Suprapubic skin (tissue), 4 donors: ENCODE measurements around the gene ANKRD39. TPM values are rescaled to one million over a fixed set of nuclear protein-coding genes. Genes with fewer than 3 reads are reported as not detected.

Source experiments
- DNase-seq, 2 donors: peaks; one replicate each; pipeline ENCODE4 v3.0.0-alpha.2; 2019; ENCODE audit warnings: low spot score in 2 of 2
- H3K27ac ChIP-seq: fragments of 200-600 bp; sonication (generic); one replicate; pipeline ENCODE4 v1.5.1; 2019
- H3K27me3 ChIP-seq: fragments of 200-600 bp; sonication (generic); one replicate; pipeline ENCODE4 v1.5.1; 2019
- H3K36me3 ChIP-seq: fragments of 200-600 bp; sonication (generic); one replicate; pipeline ENCODE4 v1.5.1; 2019
- H3K4me1 ChIP-seq: fragments of 200-600 bp; sonication (generic); one replicate; pipeline ENCODE4 v1.5.1; 2019
- H3K4me3 ChIP-seq: fragments of 200-600 bp; sonication (generic); one replicate; pipeline ENCODE4 v1.5.1; 2019; ENCODE audit warnings: mild to moderate bottlenecking
- H3K9me3 ChIP-seq: fragments of 200-600 bp; sonication (generic); one replicate; pipeline ENCODE4 v1.5.1; 2019
- EP300 ChIP-seq: sonication (generic); formaldehyde crosslinking; IDR thresholded peaks from one replicate; pipeline ENCODE4 v1.6.1; 2017; ENCODE audit warnings: antibody characterized with exemption
- POLR2A ChIP-seq, 2 donors: fragments of 450-650 bp; IDR thresholded peaks; one replicate each; pipeline ENCODE4 v1.6.1; 2017; ENCODE audit warnings: antibody characterized with exemption in 2 of 2, mild to moderate bottlenecking in 2 of 2, moderate library complexity in 2 of 2
- POLR2AphosphoS5 ChIP-seq, 3 donors: sonication (generic); formaldehyde crosslinking; IDR thresholded peaks; one replicate each; pipeline ENCODE4 v1.6.1; 2017; ENCODE audit warnings: antibody characterized with exemption in 3 of 3
- WGBS: methylation state at CpG from one replicate; pipeline ENCODE4 v1.1.5; 2018; 5-methylcytosine and 5-hydroxymethylcytosine counted together
- total RNA-seq, 4 donors: library from RNA; depleted of rRNA; stranded (reverse); fragments of >200 nt; gene quantifications; one replicate each; pipeline ENCODE4 v1.1.0, GENCODE V29; 2016
- TF ChIP-seq, protein P1 (sequence below), 2 donors: fragments of 200-600 bp in 1 of 2; fragments of 450-650 bp in 1 of 2; sonication (generic) in 1 of 2; IDR thresholded peaks; one replicate each; pipeline ENCODE4 v1.5.1; 2016 to 2019; ENCODE audit warnings: antibody characterized with exemption in 2 of 2, mild to moderate bottlenecking in 1 of 2, moderate library complexity in 1 of 2

Gene ANKRD39
- total RNA-seq, 4 donors from 2014 or later, result 16.1 to 22.1 (median 20.6) TPM

DNA sequence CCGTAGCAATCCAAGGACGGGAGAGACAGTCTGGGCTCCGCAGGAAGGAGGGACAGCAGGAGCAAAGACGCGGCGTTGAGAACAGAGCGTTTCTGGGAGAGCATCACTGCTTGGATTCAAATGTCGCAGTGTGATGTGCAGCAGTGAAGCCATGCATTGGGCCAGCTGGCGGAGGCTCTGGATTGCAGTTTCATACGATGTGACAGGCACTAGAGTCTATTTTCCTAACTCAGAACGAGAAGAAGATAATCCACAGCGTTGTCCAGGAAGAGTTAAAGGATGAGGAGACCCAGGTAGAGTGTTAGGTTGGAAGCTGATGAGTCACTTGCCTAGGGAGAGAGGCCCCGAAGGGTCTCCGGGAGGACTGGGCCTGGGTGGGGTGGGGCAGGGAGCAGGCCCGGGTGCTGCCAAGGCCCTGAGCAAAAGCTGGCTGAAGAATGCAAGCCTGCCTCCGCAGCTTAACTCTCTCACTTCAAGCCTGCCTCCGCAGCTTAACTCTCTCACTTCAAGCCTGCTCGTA, 29.7 kb upstream of the ANKRD39 start:
- no peak for TF ChIP-seq POLR2AphosphoS5 (IDR thresholded peaks at IDR 0.05)
- no peak for TF ChIP-seq POLR2A (IDR thresholded peaks at IDR 0.05)
- no peak for TF ChIP-seq EP300
- TF ChIP-seq, protein P1, sequence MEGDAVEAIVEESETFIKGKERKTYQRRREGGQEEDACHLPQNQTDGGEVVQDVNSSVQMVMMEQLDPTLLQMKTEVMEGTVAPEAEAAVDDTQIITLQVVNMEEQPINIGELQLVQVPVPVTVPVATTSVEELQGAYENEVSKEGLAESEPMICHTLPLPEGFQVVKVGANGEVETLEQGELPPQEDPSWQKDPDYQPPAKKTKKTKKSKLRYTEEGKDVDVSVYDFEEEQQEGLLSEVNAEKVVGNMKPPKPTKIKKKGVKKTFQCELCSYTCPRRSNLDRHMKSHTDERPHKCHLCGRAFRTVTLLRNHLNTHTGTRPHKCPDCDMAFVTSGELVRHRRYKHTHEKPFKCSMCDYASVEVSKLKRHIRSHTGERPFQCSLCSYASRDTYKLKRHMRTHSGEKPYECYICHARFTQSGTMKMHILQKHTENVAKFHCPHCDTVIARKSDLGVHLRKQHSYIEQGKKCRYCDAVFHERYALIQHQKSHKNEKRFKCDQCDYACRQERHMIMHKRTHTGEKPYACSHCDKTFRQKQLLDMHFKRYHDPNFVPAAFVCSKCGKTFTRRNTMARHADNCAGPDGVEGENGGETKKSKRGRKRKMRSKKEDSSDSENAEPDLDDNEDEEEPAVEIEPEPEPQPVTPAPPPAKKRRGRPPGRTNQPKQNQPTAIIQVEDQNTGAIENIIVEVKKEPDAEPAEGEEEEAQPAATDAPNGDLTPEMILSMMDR (IDR thresholded peaks at IDR 0.05), result no peak
- WGBS, result 29% methylated on average over 18 of the region's 18 CpGs
- no peaks in the 10 kb centered on the region for H3K36me3 ChIP-seq
- no peaks in the 10 kb centered on the region for H3K27me3 ChIP-seq
- peak overlapping the region; percentile 75 for H3K27ac ChIP-seq
- DNase-seq, result no peak
- H3K9me3 ChIP-seq, result no peaks in the 10 kb centered on the region
- H3K4me1 ChIP-seq, result peaks cover 91% of the 10 kb centered on the region
- peak overlapping the region; percentile 0 for H3K4me3 ChIP-seq

DNA sequence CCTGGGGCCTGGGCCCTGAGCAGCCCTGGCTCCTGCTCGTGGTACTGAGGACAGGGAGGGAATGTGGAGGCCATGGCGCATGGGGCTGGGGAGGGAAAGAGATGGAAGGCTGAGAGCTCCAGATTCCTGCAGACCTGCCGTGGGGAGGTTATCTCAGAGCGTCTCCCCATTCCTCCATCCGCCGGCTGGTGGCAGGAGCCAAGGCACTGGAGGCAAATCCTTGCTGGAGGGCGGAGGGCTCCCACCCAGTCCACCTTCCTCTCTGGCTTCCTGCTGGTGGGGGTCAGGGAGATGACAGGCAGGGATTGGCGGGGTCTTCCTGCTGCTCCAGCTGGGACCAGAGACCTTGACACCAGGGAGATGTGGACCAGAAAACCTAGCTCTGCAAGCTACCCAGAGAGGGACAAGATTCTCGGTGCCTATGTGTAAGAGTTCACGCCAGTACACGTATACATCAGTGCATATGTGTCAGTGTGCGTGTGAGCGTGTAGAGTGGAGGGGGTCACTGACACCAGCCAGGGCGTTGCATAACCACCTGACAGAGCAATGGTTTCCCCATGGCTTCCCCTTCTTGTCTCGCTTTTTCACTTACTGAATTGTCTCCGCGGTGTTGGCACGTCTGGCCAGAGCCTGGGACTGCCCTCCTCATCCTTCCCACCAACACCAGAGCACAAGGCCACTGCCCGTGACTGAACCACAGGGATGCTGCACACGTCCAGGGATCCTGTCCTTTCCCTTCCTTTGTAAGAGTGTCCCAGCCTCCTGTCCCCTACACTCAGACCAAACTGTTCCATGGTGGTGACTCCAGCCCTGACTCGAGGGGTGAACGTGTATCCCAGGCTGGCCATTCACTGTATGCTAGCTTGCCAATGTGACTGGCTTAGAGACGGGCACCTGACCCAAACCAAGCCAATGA, 27.9 kb upstream of the ANKRD39 start:
- 89% methylated on average over 18 of the region's 23 CpGs for WGBS
- peaks cover 87% of the 10 kb centered on the region for H3K4me1 ChIP-seq
- TF ChIP-seq EP300, result no peak

DNA sequence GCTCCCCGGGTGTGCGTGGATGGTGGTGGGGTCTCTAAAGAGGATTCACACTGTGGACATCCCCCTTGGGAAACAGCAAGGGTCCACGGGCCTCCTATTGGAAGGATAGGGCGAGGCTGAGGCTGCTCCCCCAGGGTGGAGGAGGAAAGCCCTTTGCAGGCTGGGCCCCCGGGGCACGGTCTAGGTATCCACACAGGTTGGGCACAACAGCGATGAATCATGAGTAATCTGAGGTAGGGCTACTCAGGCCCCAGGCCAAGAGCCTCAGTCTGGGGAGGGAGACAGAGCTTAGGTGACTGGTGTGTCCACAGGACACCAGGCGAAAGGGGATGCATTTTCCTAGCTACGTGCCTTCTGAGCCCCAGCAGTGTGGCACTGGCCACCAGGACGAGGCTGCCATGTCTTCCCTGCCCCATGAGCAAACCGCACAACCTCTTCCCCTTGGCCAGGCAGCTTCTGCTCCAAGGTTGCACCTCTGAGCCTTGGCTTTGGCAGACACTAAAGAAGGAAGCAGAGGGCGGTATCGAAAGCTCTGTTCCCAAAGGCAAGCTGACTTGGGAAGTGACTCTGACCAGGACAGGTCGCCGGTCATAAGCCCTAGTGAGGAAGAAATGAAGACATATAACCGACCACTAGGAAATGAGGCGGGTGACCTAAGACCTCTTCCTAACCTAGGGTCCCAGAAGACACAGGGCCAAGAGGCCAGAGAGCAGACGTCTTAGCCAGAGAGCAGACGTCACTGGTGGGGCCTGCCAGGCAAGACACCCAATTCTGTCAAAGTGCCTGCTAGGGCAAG, 26.7 kb upstream of the ANKRD39 start:
- H3K4me1 ChIP-seq, result peaks cover 77% of the 10 kb centered on the region

More for the DNA sequence above, 27.9 kb upstream of the ANKRD39 start:
- Histone ChIP-seq H3K9me3 (no peaks in the 10 kb centered on the region), H3K27me3 (no peaks in the 10 kb centered on the region), H3K4me3 (no peak overlapping the region), H3K27ac (no peak overlapping the region), H3K36me3 (no peaks in the 10 kb centered on the region)
- no peak for DNase-seq

DNA sequence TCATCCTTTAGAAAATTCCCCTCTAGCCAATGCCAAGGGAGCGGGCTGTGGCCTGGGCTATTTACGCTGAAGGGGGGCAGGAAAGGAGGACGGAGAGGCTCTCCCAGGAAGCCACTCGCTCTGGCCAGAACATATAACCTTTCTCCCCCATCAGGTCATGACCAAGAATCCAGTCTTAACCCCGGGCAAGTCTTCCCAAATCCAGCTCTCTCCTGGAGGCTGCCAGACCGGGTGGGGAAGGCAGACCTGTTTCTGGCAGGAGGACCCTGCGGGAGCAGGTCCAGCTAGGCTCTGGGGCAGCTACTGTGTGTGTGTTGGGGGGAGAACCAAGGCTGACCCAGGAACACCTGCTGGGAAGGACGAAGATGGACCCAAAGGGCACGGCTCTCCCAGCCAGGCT, 25.5 kb upstream of the ANKRD39 start:
- 65% methylated on average over 8 of the region's 9 CpGs for WGBS
- Histone ChIP-seq H3K27me3 (no peaks in the 10 kb centered on the region), H3K36me3 (no peaks in the 10 kb centered on the region), H3K4me1 (peaks cover 65% of the 10 kb centered on the region), H3K4me3 (no peak overlapping the region), H3K9me3 (no peaks in the 10 kb centered on the region), H3K27ac (no peak overlapping the region)
- TF ChIP-seq, protein P1 (IDR thresholded peaks at IDR 0.05), result no peak
- TF ChIP-seq POLR2A (IDR thresholded peaks at IDR 0.05) (no peak), EP300 (no peak), POLR2AphosphoS5 (IDR thresholded peaks at IDR 0.05) (no peak)
- DNase-seq, result no peak

More for the DNA sequence above, 26.7 kb upstream of the ANKRD39 start:
- WGBS, result 85% methylated on average over 13 of the region's 19 CpGs
- Histone ChIP-seq H3K36me3 (no peaks in the 10 kb centered on the region), H3K27ac (no peak overlapping the region), H3K4me3 (no peak overlapping the region), H3K27me3 (no peaks in the 10 kb centered on the region), H3K9me3 (no peaks in the 10 kb centered on the region)
- no peak for DNase-seq
- TF ChIP-seq EP300 (no peak), POLR2AphosphoS5 (IDR thresholded peaks at IDR 0.05) (no peak), POLR2A (IDR thresholded peaks at IDR 0.05) (no peak)
- TF ChIP-seq, protein P1 (IDR thresholded peaks at IDR 0.05), result no peak

DNA sequence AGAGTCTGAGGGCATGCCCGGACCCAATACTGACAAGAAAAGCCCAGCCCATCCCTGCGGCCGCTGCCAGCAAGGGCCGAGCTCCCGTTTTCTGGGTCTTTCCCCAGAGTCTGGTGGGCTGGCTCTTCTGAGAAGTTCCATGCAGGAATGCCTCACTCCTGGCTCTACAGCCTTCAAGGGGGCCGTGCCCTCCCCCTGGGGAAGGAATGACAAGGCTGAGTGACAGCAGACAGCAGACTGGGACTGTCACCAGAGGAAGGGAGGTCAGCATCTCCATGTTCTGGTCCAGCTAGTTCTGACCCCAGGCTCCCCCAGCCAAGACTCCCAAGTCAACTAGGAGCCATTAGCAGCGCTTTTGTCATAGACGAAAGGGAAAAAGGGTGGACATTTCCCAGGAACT, 25.1 kb upstream of the ANKRD39 start:
- 63% methylated on average over 4 of the region's 8 CpGs for WGBS
- no peak for DNase-seq
- TF ChIP-seq, protein P1 (IDR thresholded peaks at IDR 0.05), result no peak
- TF ChIP-seq POLR2AphosphoS5 (IDR thresholded peaks at IDR 0.05), result no peak
- TF ChIP-seq POLR2A (IDR thresholded peaks at IDR 0.05), result no peak
- TF ChIP-seq EP300, result no peak
- Histone ChIP-seq H3K4me3 (no peak overlapping the region), H3K36me3 (no peaks in the 10 kb centered on the region), H3K9me3 (no peaks in the 10 kb centered on the region), H3K27ac (peak overlapping the region; percentile 46), H3K4me1 (peaks cover 65% of the 10 kb centered on the region), H3K27me3 (no peaks in the 10 kb centered on the region)
